ENCODE data around the gene MECP2. TPM values are rescaled to one million over a fixed set of nuclear protein-coding genes. Genes with fewer than 3 reads are reported as not detected.

MECP2 gene
- total and polyA plus RNA-seq, 2 of the 13 experiments (the other 11 are each of a cell fraction or from before 2014, with no cell fraction given): 7.9 to 18.1 TPM

- H3K27ac ChIP-seq (ENCODE audit: extremely low read length, insufficient read depth, low read length): no peak overlapping the region
- 94% methylated on average over 5 of the region's 5 CpGs for WGBS (ENCODE audit: low lambda C conversion rate)
- TF ChIP-seq POLR2AphosphoS5 (IDR thresholded peaks at IDR 0.05; ENCODE audit: low read depth, low read length) (no peak), ZMYM2 (CRISPR knock-in tag; IDR thresholded peaks at IDR 0.05) (no peak)
Measured at GRCh38 chrX:154043003-154043763, 54.3 kb downstream of the MECP2 start.

GRCh38 chrX:154040863-154041262 is 56.7 kb downstream of the MECP2 start:
- Histone ChIP-seq H4K20me1 (ENCODE audit: insufficient read depth, low read length) (no peaks in the 10 kb centered on the region), H3K27ac (ENCODE audit: extremely low read length, insufficient read depth, low read length) (peak overlapping the region; percentile 30), H3K9me3 (ENCODE audit: low read length) (no peaks in the 10 kb centered on the region), H3K4me3 (replicated peaks in 1 of 3; ENCODE audit: insufficient read depth in 1 of 3, low read depth in 2 of 3, low read length in 3 of 3) (no peak overlapping the region), H3K36me3 (replicated peaks in 1 of 2; ENCODE audit: control insufficient read depth in 1 of 2, insufficient read depth in 2 of 2, low read length in 2 of 2) (peaks cover 0 to 6% of the 10 kb centered on the region in 2 experiments; a peak in 1 of 5 replicates), H2AFZ (ENCODE audit: low read length) (no peak overlapping the region), H3K27me3 (ENCODE audit: control insufficient read depth in 1 of 2, insufficient read depth in 2 of 2, low read length in 2 of 2) (no peaks in the 10 kb centered on the region), H3K79me2 (ENCODE audit: insufficient read depth, low read length) (peaks cover 8% of the 10 kb centered on the region), H3K4me2 (ENCODE audit: low read depth, low read length) (no peak overlapping the region), H3K9ac (ENCODE audit: insufficient read depth, low read depth, low read length) (no peak overlapping the region), H3K4me1 (ENCODE audit: insufficient read depth, low read length) (peaks cover 37% of the 10 kb centered on the region)
- no TSS peak for BruUV-seq (replicated peaks)
- TF ChIP-seq MLLT10 (CRISPR knock-in tag; IDR thresholded peaks at IDR 0.05): no peak
- no peak for TF ChIP-seq MYNN (CRISPR knock-in tag; IDR thresholded peaks at IDR 0.05; ENCODE audit: low read depth)
- no peak for TF ChIP-seq ZNF772 (CRISPR knock-in tag; IDR thresholded peaks at IDR 0.05)
- no peak for TF ChIP-seq IKZF1 (IDR thresholded peaks at IDR 0.05)
- no peak for TF ChIP-seq TFAP4 (IDR thresholded peaks at IDR 0.05; ENCODE audit: borderline replicate concordance, low read depth)
- no peak for TF ChIP-seq KDM3A (CRISPR knock-in tag; IDR thresholded peaks at IDR 0.05; ENCODE audit: low read depth)
- TF ChIP-seq HNF4A (CRISPR knock-in tag; IDR thresholded peaks at IDR 0.05): no peak
- no peak for TF ChIP-seq NCOA1 (CRISPR knock-in tag; IDR thresholded peaks at IDR 0.05)
- no peak for TF ChIP-seq ZNF3 (CRISPR knock-in tag; IDR thresholded peaks at IDR 0.05)
- TF ChIP-seq AKNA (CRISPR knock-in tag; IDR thresholded peaks at IDR 0.05; ENCODE audit: borderline replicate concordance): no peak
- in situ Hi-C loops (cut with HindIII; ENCODE audit: extremely low pct_ligation_motif_present, low pct_unique_long_range_greater_than_20kb): no loop called here
- WGBS (ENCODE audit: low lambda C conversion rate): 87% methylated on average over 7 of the region's 13 CpGs
- DNase-seq (ENCODE audit: low spot score) (no peak), FAIRE-seq (no peak), ATAC-seq (no peak)
- intact Hi-C loops (cut with micrococcal nuclease; ENCODE audit: unreplicated experiment): no loop called here
- ChIA-PET POLR2A (interaction anchor here (1.2 kb wide), 1 partner anchor 8 kb away, joined by 3 read pairs; no protein-coding TSS in a partner anchor), CTCF (ENCODE audit: low intra/inter-chr PET ratio, low total read pairs) (no interaction called here)

More at GRCh38 chrX:154043003-154043763, 54.3 kb downstream of the MECP2 start:
- no peak overlapping the region for H3K9ac ChIP-seq (ENCODE audit: insufficient read depth, low read depth, low read length)
- ChIA-PET CTCF (ENCODE audit: low intra/inter-chr PET ratio, low total read pairs) (no interaction called here), POLR2A (no interaction called here)
- H3K4me3 ChIP-seq (replicated peaks in 1 of 3; ENCODE audit: insufficient read depth in 1 of 3, low read depth in 2 of 3, low read length in 3 of 3): no peak overlapping the region
- no peaks in the 10 kb centered on the region for H3K9me3 ChIP-seq (ENCODE audit: low read length)
- no TSS peak for BruUV-seq (replicated peaks)
- H3K27me3 ChIP-seq (ENCODE audit: control insufficient read depth in 1 of 2, insufficient read depth in 2 of 2, low read length in 2 of 2): no peaks in the 10 kb centered on the region; a peak in 1 of 5 replicates
- H4K20me1 ChIP-seq (ENCODE audit: insufficient read depth, low read length): no peaks in the 10 kb centered on the region
- H3K4me1 ChIP-seq (ENCODE audit: insufficient read depth, low read length): peaks cover 26% of the 10 kb centered on the region
- intact Hi-C loops (cut with micrococcal nuclease; ENCODE audit: unreplicated experiment): no loop called here
- H3K36me3 ChIP-seq (replicated peaks in 1 of 2; ENCODE audit: control insufficient read depth in 1 of 2, insufficient read depth in 2 of 2, low read length in 2 of 2): peaks cover 0 to 6% of the 10 kb centered on the region in 2 experiments; a peak in 1 of 5 replicates
- H2AFZ ChIP-seq (ENCODE audit: low read length): no peak overlapping the region
- peaks cover 10% of the 10 kb centered on the region for H3K79me2 ChIP-seq (ENCODE audit: insufficient read depth, low read length)
- in situ Hi-C loops (cut with HindIII; ENCODE audit: extremely low pct_ligation_motif_present, low pct_unique_long_range_greater_than_20kb): no loop called here
- ATAC-seq: no peak
- DNase-seq (ENCODE audit: low spot score): no peak
- no peak overlapping the region for H3K4me2 ChIP-seq (ENCODE audit: low read depth, low read length)
- no peak for FAIRE-seq
